GM21390 (cell line): ENCODE results near the gene USP30.

ENCODE experiments used
- ATAC-seq: cut with Tn5 transposase; IDR thresholded peaks from one replicate; pipeline ENCODE4 v1.9.1; 2021; ENCODE audit not compliant: unreplicated experiment

The USP30 gene

GRCh38 chr12:109097435-109098182 is 45.2 kb downstream of the USP30 start, which contains the start of gene UNG:
UNG (plus strand) TSS chr12:109097597; CDS start chr12:109097680, 83 bp downstream.
- ATAC-seq: peak; percentile 90

- ATAC-seq: peak; percentile 25
These were observed 45.8 kb downstream of the USP30 start for GRCh38 chr12:109098183-109098604.

- ATAC-seq: no peak
These were observed 46.3 kb downstream of the USP30 start for GRCh38 chr12:109098651-109099050.

- no peak for ATAC-seq
These were observed 47.1 kb downstream of the USP30 start for GRCh38 chr12:109099431-109100020.

- no peak for ATAC-seq
These were observed 48.4 kb downstream of the USP30 start for GRCh38 chr12:109100741-109101140.

GRCh38 chr12:109102491-109102890 is 50.1 kb downstream of the USP30 start:
- no peak for ATAC-seq

GRCh38 chr12:109105176-109105575 is 52.8 kb downstream of the USP30 start:
- no peak for ATAC-seq

GRCh38 chr12:109109746-109110350 is 57.5 kb downstream of the USP30 start:
- no peak for ATAC-seq

- ATAC-seq: no peak
These were observed 58.7 kb downstream of the USP30 start for GRCh38 chr12:109110988-109111495.

- no peak for ATAC-seq
These were observed 60.5 kb downstream of the USP30 start for GRCh38 chr12:109112720-109113465.

- no peak for ATAC-seq
These were observed 61.4 kb downstream of the USP30 start for GRCh38 chr12:109113661-109114321.

- ATAC-seq: no peak
These were observed 62.3 kb downstream of the USP30 start for GRCh38 chr12:109114644-109115043.

GRCh38 chr12:109115404-109115757 is 63.0 kb downstream of the USP30 start:
- no peak for ATAC-seq

GRCh38 chr12:109115758-109116610 is 63.6 kb downstream of the USP30 start, which contains the start of gene ACACB:
ACACB (plus strand) TSS chr12:109116587; CDS start chr12:109139406, 22,819 bp downstream.
- ATAC-seq: no peak

- ATAC-seq: no peak
These were observed 64.2 kb downstream of the USP30 start for GRCh38 chr12:109116611-109116949.

GRCh38 chr12:109120095-109120494 is 67.7 kb downstream of the USP30 start:
- ATAC-seq: no peak

GRCh38 chr12:109120557-109120956 is 68.2 kb downstream of the USP30 start:
- no peak for ATAC-seq

- ATAC-seq: no peak
These were observed 69.0 kb downstream of the USP30 start for GRCh38 chr12:109121346-109121880.

- no peak for ATAC-seq
These were observed 72.7 kb downstream of the USP30 start for GRCh38 chr12:109124878-109125648.
